Activated CD8-positive, alpha-beta memory T cell treated with anti-CD3 and anti-CD28 coated beads for 4 hours (primary cell): ENCODE measurements around the gene FAM193B.

Experiments used
- DNase-seq, 2 donors: peaks; one replicate each; pipeline ENCODE4 v3.0.0-alpha.2; 2020; ENCODE audit warnings: low read depth in 2 of 2

FAM193B gene

DNA sequence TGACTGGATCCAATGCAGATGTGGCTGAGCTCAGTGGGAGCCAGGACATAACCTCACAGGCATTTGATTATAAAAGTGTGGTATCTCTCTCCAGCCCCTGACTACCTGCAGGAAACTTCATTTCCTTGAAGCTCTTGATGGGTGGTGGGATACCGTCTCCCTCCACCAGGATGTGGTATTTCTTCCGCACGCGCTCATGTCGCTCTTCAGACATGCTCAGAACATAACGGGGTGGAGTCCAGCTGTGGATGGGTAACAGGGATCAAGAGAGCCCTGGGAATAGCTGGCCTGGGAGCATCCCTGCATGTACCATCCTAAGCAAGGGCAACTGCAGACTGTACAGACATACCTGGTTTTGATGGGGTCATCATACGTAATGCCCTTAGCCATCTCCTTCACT lies 38.8 kb downstream of the FAM193B start:
- no peak for DNase-seq

DNA sequence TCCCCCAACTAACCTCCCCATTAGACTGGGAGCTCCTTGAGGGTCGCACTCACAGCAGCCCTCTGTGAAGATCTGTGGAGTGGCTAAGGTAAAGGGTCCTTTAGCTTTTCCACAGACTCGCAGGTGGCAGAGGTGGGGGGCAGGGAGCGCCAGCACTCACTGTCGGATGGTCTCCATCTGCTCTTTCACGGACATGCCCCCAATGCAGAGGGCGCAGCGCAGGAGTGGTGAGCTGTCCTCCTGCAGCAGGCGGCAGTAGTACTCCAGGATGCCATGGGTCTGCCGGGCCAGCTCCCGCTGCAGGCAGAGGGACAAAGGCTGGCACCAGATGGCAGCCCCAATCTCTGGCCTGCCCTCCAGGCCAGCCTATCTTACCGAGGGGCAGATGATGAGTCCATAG lies 39.8 kb downstream of the FAM193B start:
- no peak for DNase-seq

DNA sequence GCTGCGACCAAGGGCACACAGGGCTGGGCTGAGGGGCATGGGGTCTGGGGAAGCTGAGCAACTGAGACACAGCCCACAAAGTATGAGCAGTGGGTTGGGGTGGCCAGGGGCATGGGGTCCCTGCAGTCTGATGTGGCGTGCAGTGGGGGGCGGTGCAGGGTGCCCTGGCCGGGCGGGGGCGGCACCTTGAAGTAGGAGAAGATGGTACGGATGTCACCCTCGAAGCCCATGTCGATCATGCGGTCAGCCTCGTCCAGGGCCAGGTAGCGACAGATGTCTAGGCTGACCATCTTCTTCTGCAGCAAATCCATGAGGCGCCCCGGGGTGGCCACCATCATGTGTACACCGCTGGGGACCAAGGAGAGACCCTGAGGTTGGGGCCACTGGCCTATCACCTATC lies 40.9 kb downstream of the FAM193B start:
- DNase-seq: no peak

DNA sequence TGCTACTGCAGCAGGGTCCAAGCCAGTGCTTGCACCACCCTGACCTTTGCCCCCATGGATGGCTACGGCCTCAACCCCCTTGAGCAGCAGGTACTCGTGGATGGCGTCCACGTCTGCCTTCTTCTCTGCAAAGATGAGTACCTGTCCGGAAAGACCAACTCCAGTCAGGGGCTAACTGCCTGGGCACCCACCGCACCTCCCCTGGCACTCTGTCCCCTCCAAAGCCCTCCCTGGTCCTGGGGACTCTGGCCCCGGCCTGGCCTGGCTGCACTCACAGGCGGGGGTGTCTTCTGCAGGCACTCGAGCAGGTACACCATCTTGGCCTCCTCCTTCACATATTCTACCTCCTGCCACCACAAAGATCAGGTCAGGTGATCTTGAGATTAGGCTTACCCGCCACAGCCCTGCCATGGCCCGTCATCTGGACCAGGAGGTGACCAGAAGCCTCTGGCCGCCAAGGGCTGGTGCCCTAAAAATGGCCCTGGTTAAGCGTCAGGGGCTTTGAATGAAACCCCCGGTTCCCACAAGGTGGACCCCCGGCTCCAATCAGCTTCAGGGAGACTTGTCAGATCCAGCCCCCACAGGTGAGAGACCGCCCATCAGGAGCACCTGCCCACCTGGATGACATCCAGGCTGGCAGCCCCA lies 41.5 kb downstream of the FAM193B start:
- no peak for DNase-seq

DNA sequence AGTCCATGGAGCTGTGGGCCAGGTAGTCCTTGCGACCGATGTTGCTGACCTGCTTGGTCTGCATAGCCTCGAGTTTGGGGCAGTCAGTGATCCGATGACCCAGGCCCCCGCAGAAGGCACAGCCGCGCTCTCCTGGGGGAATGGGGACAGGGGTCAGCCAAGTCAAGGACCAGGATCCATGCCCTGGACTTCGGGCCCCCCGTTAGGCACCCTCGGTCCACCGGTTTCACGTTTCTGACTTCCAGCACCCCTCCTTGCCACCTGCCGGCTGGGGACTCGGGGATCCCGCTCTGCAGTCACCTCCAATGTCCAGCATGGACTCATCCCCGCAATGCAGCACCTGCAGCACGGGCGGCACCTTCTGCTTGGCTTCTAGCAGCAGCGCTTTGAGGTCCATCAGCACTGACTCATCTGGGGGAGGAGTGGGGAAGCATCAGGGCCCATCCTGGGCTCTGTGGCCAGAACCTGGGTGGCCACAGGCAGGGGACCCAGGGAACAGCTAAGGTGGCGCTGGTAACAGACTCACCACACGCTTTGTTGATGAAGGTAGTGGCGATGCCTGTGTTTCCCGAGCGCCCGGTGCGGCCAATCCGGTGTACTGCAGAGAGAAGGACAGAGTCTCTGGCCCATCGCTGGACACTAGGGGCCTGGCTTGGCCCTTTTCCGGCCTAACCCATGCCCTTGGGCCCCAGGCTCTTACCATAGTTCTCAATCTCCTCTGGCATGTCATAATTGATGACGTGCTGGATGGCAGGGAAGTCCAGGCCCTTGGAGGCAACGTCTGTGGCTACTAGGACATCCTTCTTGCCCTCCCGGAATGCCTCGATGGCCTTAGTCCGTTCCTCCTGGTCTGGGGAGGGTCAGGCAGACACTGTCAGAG lies 42.3 kb downstream of the FAM193B start:
- no peak for DNase-seq

DNA sequence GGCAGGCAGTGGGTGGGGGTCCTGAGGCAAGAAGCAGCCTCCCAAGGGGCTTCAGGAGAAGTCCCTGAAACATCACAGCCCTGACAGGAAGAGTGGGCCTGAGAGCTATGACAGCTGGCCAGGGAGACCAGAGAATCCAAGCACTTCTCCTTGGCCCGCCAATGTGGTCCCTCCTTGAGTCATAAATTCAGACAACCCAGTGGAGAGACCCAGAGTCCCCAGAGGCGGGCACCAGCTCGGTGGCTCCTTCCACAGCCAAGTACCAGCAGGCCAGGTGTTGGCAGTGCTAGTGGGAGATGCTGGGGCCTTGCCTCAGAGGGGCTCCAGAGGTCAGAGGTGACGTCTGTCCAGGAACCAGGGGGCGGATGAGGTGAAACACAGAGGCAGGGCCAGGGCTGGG lies 43.2 kb downstream of the FAM193B start:
- DNase-seq: no peak

DNA sequence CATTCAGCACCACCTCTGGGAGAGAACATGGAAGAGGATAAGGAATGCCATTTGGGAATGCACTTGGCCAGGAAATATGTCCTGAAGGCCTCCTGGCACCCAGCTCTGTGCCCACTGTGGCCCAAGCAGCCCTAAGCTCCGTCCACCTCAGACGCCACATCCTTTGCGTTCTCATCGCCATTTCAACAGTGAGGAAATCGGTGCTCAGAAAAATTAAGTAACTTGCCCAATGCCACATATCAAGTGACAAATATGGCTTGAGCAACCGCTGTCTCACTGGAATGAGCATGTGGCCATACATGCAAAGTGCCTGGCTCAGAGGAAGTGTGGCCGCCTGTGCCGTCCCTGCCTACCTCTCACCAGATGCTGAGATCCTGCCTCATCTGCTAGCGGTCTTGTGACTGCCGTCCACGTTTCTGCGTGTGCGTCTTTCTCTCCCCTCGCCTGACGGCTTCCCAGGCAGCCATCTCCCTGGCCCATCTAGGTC lies 43.8 kb downstream of the FAM193B start:
- no peak for DNase-seq

DNA sequence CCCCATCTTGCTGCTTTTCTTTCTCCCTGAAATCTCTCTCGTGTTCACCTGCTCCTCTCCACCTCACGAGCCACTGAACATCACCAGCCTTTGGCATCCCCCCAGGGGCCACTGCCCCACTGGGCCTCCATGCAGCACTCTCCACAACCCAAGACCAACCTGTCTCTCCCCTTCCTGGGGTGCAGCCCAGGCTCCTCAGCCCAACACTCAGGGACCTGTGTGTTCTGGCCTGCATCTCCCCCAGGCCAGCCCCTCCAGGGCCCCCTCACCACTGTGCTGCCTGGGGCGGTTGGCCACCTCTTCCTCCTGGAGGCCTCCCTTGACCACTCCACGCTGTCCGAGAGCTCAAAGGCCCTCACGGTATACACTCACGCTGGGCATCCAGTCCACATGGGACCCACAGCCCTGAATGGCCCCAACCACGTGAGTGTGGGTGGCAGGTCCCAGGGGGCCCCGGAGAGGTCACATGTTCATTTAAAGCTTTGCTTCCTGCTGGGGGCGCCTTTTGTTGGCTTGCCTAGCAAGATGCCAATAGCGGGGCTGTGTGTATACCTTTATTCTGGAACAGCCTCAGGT lies 44.3 kb downstream of the FAM193B start:
- no peak for DNase-seq

DNA sequence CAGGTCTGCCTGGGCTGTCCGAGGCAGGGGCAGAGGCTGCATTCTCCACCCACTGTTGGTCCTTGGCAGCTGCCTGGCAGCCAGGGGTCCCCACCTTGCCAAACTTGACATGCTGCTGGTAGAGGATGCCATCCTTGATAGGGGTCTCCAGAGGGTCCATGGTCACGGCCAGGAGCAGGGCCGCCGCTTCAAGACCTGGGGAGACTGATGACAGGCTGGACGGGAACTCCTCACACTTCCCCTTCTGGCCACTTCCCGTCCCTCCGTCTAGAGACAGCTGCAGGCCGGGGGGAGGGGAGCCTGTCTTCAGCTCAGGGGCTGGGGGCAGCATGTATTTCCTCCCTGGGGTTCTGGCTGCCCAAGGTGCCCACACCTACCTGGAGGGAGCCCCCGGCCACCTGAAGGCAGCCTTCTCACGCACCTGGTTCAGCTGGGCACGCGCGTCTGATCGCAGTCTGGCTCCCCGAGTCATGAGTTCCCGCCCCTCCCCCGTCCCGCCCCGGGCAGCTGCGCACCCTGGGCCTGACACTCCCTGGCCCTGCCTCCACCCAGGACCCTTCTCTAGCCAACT lies 44.9 kb downstream of the FAM193B start, which contains the start of gene DOK3:
Gene DOK3, minus strand, starts transcription at position 446 of the 571 bp plus-strand sequence. Its CDS starts 286 bp downstream, at position 160.
- DNase-seq: no peak

DNA sequence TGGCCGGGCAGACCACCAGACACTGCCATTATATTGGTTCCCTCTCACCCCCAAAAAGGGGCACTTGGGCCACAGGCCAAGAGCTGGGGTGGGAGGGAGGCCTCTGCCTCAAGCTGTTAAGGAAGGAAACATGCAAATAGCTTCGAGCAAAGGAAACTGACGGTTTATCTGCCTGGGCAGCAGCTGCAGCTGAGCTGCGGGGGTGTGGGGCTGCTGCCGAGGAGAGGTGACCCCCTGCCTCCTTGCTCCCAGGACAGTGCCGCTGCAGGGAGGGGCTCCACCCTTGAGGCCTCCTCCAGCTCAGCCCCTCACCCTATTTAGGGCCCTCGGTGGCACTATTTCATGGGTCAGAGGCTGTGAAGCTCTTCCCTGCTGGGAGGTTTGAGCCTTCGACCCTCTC lies 45.5 kb downstream of the FAM193B start:
- DNase-seq: no peak

DNA sequence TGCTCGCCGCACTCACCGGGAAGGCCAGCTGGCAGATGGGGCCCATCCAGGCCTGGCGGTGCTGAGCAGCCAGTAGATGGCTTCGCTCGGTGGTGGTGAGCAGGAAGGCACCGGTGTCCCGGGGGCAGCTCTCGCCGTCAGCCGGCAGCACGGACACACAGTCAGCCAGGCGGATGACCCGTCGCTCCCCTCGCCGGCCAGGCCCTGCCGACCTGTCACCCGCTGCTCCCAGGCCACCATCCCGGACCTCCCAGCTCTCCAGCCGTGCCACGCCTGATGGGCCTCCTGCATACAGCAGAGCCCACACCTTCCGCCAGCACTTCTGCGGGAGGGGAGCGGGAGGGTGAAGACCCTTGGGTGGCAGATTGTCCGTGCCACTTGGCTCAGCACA lies 46.1 kb downstream of the FAM193B start:
- no peak for DNase-seq

DNA sequence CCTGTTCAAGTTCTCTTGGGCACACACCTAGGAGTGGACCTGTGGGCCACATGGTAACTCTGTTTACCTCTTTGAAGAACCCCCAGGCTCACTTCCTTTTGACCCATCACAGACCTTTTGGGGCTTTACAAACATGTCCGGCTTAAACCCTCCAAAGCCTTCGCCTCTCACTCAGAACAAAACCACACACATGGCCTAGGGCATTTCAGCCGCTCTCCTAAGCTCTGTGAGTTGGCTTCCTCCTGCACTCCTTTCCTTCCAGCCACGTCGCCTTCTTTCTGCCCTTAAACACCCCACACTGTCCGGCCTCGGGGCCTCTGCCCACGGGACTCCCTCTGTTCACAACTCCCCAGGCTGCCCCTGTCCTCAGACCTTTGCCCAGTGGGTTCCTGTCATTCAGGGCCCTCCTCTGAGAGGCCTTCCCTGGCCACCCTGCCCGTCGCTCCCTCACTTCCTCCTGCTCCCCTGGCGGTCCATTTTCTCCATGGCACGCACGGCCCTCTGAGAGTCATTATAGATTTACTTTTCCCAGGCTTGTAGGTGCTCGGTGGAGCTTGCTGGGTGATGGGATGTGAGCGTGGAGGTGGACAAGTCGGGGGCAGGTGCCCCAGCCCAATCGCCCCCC lies 46.7 kb downstream of the FAM193B start:
- no peak for DNase-seq

DNA sequence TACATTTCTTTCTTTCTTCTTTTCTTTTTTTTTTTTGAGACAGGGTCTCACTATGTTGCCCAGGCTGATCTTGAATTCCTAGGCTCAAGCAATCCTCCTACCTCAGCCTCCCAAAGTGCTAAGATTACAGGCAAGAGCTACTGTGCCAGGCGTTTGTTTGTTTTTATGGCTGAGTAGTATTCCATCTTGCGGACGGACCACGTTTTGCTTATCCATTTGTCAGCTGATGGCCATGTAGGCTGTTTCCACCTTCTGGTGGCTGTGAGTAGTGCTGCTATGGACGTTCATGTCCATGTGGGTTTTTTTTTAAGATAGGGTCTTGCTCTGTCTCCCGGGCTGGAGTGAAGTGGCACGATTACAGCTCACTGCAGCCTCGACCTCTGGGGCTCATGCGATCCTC lies 47.2 kb downstream of the FAM193B start:
- DNase-seq: no peak

DNA sequence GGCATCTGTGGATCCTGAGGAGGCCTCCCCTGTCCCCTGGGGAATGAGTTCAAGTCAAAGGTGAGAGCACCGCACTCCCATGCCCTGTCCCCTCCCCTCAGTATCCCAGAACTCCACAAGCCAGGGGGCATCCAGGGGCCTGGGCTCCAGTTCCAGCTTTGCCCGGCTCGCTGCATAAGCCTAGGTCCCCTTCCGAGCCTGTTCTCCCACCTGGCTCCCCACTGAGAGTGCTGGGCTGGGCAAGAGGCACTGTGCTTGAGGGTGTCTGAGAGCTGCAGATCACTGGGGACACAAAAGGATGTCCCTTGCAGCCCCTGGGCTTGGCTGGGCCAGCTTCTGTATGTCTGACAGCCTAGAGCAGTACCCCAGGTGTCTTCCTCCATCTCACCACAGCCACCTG lies 49.3 kb downstream of the FAM193B start:
- no peak for DNase-seq

DNA sequence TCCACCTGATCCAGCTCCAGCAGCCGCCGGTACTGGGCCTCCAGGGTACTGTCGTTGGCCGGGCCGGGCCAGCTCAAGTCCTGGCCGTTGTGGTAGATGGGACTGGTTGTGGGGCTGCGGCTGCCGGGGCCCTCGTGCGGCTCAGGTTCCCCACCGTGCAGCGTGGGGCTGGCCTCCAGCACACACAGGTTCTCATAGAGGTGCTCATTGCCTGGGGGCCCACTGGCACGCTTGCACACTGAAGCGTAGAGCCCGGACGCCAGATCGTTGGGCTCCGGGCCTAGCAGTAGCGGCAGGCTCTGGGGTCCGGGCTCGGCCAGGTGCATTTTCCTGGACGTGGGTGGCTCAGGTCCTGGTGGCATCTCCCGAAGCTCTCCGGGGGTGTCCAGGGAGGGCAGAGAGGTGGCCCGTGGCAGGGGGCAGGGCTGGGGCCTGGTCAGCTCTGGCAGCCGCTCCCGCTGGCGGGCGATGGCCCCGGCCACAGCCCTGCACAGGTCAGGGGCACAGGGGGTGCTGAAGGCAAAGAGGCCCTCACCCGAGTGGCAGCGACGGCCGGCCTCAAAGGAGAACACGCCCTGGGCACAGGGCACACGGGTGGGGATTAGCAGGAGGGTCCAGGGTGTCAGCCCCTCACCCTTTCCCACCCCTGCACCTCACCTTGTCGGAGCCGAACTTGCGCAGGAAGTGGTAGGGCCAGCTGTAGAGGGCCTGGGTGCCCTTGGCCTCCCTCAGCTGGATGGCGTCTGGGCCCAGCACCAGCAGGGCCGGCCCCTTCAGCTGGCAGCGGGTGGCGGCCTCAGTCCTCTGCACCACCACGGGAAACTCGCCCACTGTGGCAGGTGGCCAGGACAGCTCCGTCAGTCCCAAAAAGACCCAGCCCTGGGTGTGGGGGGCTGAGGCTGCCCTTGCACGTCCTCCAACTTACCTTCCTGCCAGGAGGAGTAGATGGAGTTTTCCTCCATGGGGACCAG lies 50.0 kb downstream of the FAM193B start:
- no peak for DNase-seq

DNA sequence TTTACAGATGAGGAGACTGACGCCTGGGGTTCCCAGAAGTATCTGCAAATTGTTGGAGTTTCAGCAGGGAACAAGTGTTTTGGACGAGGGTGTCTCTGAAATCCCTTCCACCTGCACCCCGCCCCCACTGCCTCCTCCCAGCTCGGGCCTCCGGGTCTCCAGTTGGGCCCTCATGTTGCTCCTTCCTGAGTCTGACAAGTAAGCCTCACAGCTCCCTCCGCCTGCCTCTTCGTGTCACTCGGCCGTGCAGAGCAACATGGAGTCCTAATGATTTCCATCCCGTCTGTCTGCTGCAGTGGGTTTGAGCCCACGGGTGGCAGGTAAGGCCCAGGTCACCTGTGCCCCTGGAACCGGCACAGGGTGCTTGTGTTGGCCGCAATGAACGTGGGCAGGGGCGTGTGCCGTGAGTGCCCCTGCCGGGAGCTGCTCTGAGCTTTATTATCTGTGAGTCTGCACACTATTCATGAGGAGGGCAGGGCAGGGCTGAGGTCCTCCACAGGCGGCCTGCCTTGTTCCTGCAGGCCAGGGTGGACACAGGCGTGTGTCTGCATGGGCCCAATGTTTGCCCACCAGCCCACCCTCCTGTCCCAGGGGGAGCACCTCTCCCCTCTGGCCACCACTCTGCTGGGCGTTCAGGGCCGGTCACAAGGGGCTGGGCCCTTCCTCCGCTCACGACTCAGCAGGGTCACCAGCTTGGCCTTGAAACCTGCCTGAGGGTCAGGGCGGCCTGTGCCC lies 50.8 kb downstream of the FAM193B start:
- DNase-seq: no peak

DNA sequence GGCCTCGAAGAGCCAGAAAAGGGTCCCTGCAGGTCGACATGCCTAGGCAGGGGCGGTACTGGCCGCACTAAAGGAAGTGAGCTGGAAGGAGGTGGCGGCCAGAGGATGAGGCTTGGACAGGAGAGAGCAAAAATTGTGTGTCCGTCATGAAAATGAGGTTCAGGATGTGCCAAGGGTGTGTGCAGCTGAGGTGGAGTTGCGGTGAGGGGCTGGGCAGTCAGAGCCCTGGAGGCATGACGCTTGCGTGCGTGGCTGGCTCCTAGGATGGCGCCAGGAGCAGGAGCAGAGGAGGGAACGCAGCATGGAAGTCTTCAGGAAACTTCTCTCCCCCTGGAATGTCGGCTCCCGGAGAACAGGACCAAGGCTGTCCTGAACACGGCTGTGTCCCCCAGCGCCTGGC lies 51.5 kb downstream of the FAM193B start:
- no peak for DNase-seq

DNA sequence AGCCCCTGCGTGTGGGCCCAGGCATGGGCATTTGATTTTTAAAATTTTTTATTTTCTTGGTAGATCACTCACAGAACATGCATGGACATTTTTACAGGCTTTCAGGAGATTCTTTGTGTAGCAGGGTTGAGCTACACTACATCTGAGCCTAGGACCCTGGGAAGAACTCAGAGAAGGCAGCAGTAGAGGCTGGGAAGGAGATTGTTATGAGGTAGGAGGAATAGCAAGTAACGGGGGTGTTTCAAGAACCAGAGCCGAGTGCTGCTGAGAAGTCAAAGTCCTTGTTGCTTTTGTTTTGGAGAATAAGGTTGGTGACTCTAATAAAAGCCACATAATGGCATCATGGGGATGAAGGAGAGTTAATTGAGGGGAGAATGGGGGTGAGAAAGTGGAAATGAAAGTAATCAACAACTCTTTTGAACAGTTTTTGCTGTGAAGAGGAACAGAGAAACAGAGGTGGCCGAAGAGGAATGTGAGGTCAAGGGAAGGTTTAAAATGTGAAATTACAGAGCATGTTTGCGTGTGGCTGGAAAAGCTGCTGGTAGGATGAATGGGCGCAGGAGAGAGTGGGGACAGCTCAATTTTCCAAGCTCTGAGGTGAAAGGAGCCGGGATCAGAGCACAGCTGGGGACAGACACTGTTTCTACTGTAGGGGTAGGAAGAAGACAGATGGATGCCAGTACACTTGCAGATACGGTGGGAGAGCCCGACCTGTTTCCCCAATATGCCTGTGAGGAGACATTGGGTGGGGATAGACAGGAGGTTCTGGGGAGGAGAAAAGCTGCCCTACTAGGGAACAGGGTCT lies 52.3 kb downstream of the FAM193B start:
- no peak for DNase-seq
